ENCODE measurements around the gene MYOM3. TPM values are rescaled to one million over a fixed set of nuclear protein-coding genes. Genes with fewer than 3 reads are reported as not detected.
A peak's percentile ranks its signal among the peaks of the same experiment; 100 is the strongest.

MYOM3 gene
- polyA plus RNA-seq, 2 of the 4 experiments (the other 2 are of a cell fraction) = 2.6 to 8.5 TPM

- ChIA-PET POLR2A (no interaction called here), CTCF (interaction anchor here (1.3 to 2.0 kb wide), 2 partner anchors 37 to 73 kb away, joined by 4 read pairs; no protein-coding TSS in a partner anchor)
- TF ChIP-seq POLR2A (IDR thresholded peaks at IDR 0.05; ENCODE audit: low read length) = peak; percentile 40
- no peak for TF ChIP-seq GATA3 (IDR thresholded peaks at IDR 0.05; ENCODE audit: borderline replicate concordance)
- DNase-seq (ENCODE audit: low read depth in 1 of 2, low spot score in 1 of 2) (peak; percentile 17 to 40), FAIRE-seq (no peak), ATAC-seq (peak; percentile 91 to 93)
- 1% methylated on average over 14 of the region's 22 CpGs for WGBS (ENCODE audit: missing lambda C conversion rate)
- Histone ChIP-seq H3K27ac (peak within 1 kb of the TSS; percentile 73 to 84), H3K4me3 (peak within 1 kb of the TSS; percentile 66), H3K9me3 (no peaks in the 10 kb centered on the region), H3K4me1 (peaks cover 12% of the 10 kb centered on the region), H3K4me2 (peak within 1 kb of the TSS; percentile 89)
Observed at GRCh38 chr1:24142546-24143534, 30.9 kb upstream of the MYOM3 start, which contains the start of gene IL22RA1. Gene IL22RA1, minus strand, starts transcription at chr1:24143140. Its CDS starts 58 bp downstream, at chr1:24143082.

GRCh38 chr1:24141311-24141997 is 29.5 kb upstream of the MYOM3 start:
- Histone ChIP-seq H3K9me3 (no peaks in the 10 kb centered on the region), H3K27ac (no peak overlapping the region), H3K4me1 (peaks cover 12% of the 10 kb centered on the region), H3K4me3 (no peak overlapping the region), H3K4me2 (no peak overlapping the region; the same call in 2 of the 3 replicates)
- DNase-seq (ENCODE audit: low read depth in 1 of 2, low spot score in 1 of 2) (no peak), ATAC-seq (no peak), FAIRE-seq (no peak)
- 92% methylated on average over 10 of the region's 10 CpGs for WGBS (ENCODE audit: missing lambda C conversion rate)
- CTCF ChIA-PET = interaction anchor here (0.6 to 2.0 kb wide), 8 partner anchors 8 to 250 kb away, joined by 3 to 7 read pairs (median 4); no protein-coding TSS in a partner anchor
- POLR2A ChIA-PET = no interaction called here
- TF ChIP-seq POLR2AphosphoS2 (conservative IDR thresholded peaks at IDR 0.05; ENCODE audit: low read length) (no peak), ZNF302 (CRISPR knock-in tag; IDR thresholded peaks at IDR 0.05) (no peak), NR3C1 (IDR thresholded peaks at IDR 0.05) (no peak), HDAC2 (IDR thresholded peaks at IDR 0.05) (no peak), POLR2A (IDR thresholded peaks at IDR 0.05; ENCODE audit: low read length) (no peak), RARB (CRISPR knock-in tag; IDR thresholded peaks at IDR 0.05) (no peak), TP53 (CRISPR knock-in tag; IDR thresholded peaks at IDR 0.05) (no peak), CBX8 (IDR thresholded peaks at IDR 0.05) (no peak), ZFP36 (IDR thresholded peaks at IDR 0.05; ENCODE audit: borderline replicate concordance, partially characterized antibody) (no peak), FOSB (CRISPR knock-in tag; IDR thresholded peaks at IDR 0.05) (no peak), NPAS2 (CRISPR knock-in tag; IDR thresholded peaks at IDR 0.05; ENCODE audit: borderline replicate concordance) (no peak), REST (IDR thresholded peaks at IDR 0.05) (no peak)

- WGBS (ENCODE audit: missing lambda C conversion rate) = 81% methylated on average over 16 of the region's 17 CpGs
- ATAC-seq (no peak), FAIRE-seq (no peak), DNase-seq (ENCODE audit: low read depth in 1 of 2, low spot score in 1 of 2) (no peak)
- TF ChIP-seq POLR2AphosphoS2 (conservative IDR thresholded peaks at IDR 0.05; ENCODE audit: low read length) = no peak
- no peak for TF ChIP-seq TP53 (CRISPR knock-in tag; IDR thresholded peaks at IDR 0.05)
- no peak overlapping the region for H3K4me3 ChIP-seq
- CTCF ChIA-PET = interaction anchor here (0.6 to 1.9 kb wide), 5 partner anchors 7 to 251 kb away, joined by 3 to 7 read pairs (median 6); no protein-coding TSS in a partner anchor
- no peak overlapping the region for H3K27ac ChIP-seq
- POLR2A ChIA-PET = no interaction called here
- no peaks in the 10 kb centered on the region for H3K9me3 ChIP-seq
- no peak overlapping the region for H3K4me2 ChIP-seq
- H3K4me1 ChIP-seq = peaks cover 12% of the 10 kb centered on the region
Observed at GRCh38 chr1:24140741-24141181, 28.8 kb upstream of the MYOM3 start.

Data from A549 (cell line).